ENCODE data around the gene ATOH1. TPM values are rescaled to one million over a fixed set of nuclear protein-coding genes. Genes with fewer than 3 reads are reported as not detected.

ATOH1 gene
- total and polyA plus RNA-seq, 2 of the 13 experiments (the other 11 are each of a cell fraction or from before 2014, with no cell fraction given), result not detected

DNA sequence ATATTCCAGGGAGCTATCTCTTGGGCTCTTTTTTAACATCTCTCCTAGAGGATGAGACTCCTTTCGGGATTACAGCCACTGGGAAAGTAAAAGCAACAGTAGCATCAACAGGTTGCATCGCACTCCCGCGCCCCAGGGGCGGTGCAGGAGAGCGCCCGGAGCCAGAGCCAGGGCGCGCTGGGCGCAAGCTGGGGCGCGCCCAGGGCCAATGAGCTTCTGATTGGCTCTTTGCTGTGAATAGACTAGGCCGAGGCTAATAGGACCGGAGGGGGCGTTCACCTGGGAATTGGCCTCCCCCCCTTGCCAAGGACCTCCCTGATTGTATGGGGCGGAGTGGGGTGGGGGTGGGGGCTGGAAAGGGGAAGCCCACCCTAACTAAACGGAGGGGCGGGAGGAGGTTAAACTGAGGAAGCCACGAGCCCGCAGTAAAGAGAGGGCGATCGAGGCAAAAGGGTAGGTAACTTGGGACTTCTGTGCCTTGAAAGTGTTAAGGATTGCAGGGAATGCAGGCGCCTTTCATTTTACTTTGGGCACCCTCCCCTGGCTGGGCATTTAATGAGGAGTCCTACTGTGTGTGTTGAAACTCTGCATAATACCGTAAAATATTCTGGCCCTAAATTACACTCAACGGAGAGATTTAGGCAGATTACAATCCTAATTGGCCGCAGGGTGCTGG is 1.1 kb upstream of the ATOH1 start:
- CTCF ChIA-PET (ENCODE audit: low intra/inter-chr PET ratio, low total read pairs), result no interaction called here
- no peak for FAIRE-seq
- no peaks in the 10 kb centered on the region for H3K36me3 ChIP-seq (replicated peaks in 1 of 2; ENCODE audit: control insufficient read depth in 1 of 2, insufficient read depth in 2 of 2, low read length in 2 of 2)

More for the DNA sequence above, 1.1 kb upstream of the ATOH1 start:
- WGBS (ENCODE audit: low lambda C conversion rate), result 37% methylated on average over 12 of the region's 26 CpGs
- TF ChIP-seq ZNF205 (CRISPR knock-in tag; IDR thresholded peaks at IDR 0.05), result no peak
- TF ChIP-seq ZNF547 (CRISPR knock-in tag; IDR thresholded peaks at IDR 0.05), result no peak
- TF ChIP-seq ZNF160 (CRISPR knock-in tag; IDR thresholded peaks at IDR 0.05), result no peak
- no peak for TF ChIP-seq ZBTB34 (CRISPR knock-in tag; IDR thresholded peaks at IDR 0.05)
- TF ChIP-seq TP53 (CRISPR knock-in tag; conservative IDR thresholded peaks at IDR 0.05), result no peak
- no peak for TF ChIP-seq PLRG1 (conservative IDR thresholded peaks at IDR 0.05)
- TF ChIP-seq ZNF740 (CRISPR knock-in tag; IDR thresholded peaks at IDR 0.05), result no peak
- TF ChIP-seq ZNF572 (CRISPR knock-in tag; IDR thresholded peaks at IDR 0.05), result no peak
- no peak for TF ChIP-seq JUNB (CRISPR knock-in tag; IDR thresholded peaks at IDR 0.05; ENCODE audit: borderline replicate concordance)
- no peak for TF ChIP-seq ZNF280D (CRISPR knock-in tag; IDR thresholded peaks at IDR 0.05)
- no peak for TF ChIP-seq PBX3 (CRISPR knock-in tag; IDR thresholded peaks at IDR 0.05; ENCODE audit: borderline replicate concordance)
- TF ChIP-seq ZSCAN20 (CRISPR knock-in tag; IDR thresholded peaks at IDR 0.05; ENCODE audit: borderline replicate concordance), result no peak
- no peak for TF ChIP-seq NONO (IDR thresholded peaks at IDR 0.05)
- TF ChIP-seq NONO (CRISPR knock-in tag; conservative IDR thresholded peaks at IDR 0.05), result no peak
- no peak for TF ChIP-seq SKI (IDR thresholded peaks at IDR 0.05; ENCODE audit: partially characterized antibody)
- no peak for TF ChIP-seq ARNT2 (CRISPR knock-in tag; IDR thresholded peaks at IDR 0.05; ENCODE audit: low read depth)
- TF ChIP-seq NR0B2 (CRISPR knock-in tag; IDR thresholded peaks at IDR 0.05), result no peak
- no peak for TF ChIP-seq ZNF678 (CRISPR knock-in tag; IDR thresholded peaks at IDR 0.05)
- no peak for TF ChIP-seq MAZ (IDR thresholded peaks at IDR 0.05; ENCODE audit: borderline replicate concordance, low read depth, low read length)
- TF ChIP-seq MAZ (CRISPR knock-in tag; IDR thresholded peaks at IDR 0.05; ENCODE audit: low read depth), result no peak
- Histone ChIP-seq H3K4me2 (ENCODE audit: low read depth, low read length) (no peak overlapping the region), H3K27ac (ENCODE audit: extremely low read length, insufficient read depth, low read length) (no peak overlapping the region), H4K20me1 (ENCODE audit: insufficient read depth, low read length) (no peaks in the 10 kb centered on the region), H3K9ac (ENCODE audit: insufficient read depth, low read depth, low read length) (no peak overlapping the region), H3K27me3 (ENCODE audit: control insufficient read depth in 1 of 2, insufficient read depth in 2 of 2, low read length in 2 of 2) (peaks cover 5 to 55% of the 10 kb centered on the region in 2 experiments), H3K4me3 (replicated peaks in 1 of 3; ENCODE audit: insufficient read depth in 1 of 3, low read depth in 2 of 3, low read length in 3 of 3) (no peak overlapping the region), H3K9me3 (ENCODE audit: low read length) (no peaks in the 10 kb centered on the region), H2AFZ (ENCODE audit: low read length) (no peak overlapping the region), H3K4me1 (ENCODE audit: insufficient read depth, low read length) (no peaks in the 10 kb centered on the region), H3K79me2 (ENCODE audit: insufficient read depth, low read length) (no peaks in the 10 kb centered on the region)
- no TSS peak for BruUV-seq (replicated peaks)
- ATAC-seq, result no peak
- in situ Hi-C loops (cut with HindIII; ENCODE audit: extremely low pct_ligation_motif_present, low pct_unique_long_range_greater_than_20kb), result no loop called here
- DNase-seq (ENCODE audit: low spot score), result no peak
- intact Hi-C loops (cut with micrococcal nuclease; ENCODE audit: unreplicated experiment), result no loop called here
- POLR2A ChIA-PET, result no interaction called here

Measured in HepG2 (cell line).